ENCODE measurements around the gene GARIN5A. TPM values are rescaled to one million over a fixed set of nuclear protein-coding genes. Genes with fewer than 3 reads are reported as not detected.
A peak's percentile ranks its signal among the peaks of the same experiment; 100 is the strongest.

The GARIN5A gene
- total RNA-seq, 1 experiment from 2014 or later = 0.84 TPM

DNA sequence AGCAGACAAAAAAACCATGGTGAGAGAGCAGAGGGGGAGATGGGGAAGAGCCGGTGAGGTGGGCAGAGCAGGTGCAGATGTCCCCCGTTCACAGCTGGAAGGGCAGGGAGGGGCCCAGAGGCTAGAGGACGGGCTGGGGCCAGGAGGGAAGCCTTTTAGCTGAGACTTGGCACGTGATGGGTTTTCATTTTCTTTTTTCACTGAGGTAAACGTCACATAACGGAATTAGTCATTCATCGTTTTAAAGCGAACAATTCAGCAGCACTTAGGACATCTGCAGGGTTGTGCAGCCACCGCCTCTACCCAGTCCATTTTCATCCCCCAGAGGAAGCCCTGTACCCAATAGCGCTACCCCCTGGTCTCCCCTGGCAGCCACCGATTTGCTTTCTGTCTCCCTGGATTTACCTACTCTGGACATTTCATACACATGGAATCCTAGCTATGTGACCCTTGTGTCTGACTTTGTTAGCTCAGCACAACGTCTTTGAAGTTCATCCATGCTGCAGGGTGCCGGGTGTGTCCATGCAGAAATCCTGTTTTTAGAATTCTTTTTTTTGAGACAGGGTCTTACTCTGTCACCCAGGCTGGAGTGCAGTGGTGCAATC, 16.4 kb downstream of the GARIN5A start:
- TF ChIP-seq, protein P1, sequence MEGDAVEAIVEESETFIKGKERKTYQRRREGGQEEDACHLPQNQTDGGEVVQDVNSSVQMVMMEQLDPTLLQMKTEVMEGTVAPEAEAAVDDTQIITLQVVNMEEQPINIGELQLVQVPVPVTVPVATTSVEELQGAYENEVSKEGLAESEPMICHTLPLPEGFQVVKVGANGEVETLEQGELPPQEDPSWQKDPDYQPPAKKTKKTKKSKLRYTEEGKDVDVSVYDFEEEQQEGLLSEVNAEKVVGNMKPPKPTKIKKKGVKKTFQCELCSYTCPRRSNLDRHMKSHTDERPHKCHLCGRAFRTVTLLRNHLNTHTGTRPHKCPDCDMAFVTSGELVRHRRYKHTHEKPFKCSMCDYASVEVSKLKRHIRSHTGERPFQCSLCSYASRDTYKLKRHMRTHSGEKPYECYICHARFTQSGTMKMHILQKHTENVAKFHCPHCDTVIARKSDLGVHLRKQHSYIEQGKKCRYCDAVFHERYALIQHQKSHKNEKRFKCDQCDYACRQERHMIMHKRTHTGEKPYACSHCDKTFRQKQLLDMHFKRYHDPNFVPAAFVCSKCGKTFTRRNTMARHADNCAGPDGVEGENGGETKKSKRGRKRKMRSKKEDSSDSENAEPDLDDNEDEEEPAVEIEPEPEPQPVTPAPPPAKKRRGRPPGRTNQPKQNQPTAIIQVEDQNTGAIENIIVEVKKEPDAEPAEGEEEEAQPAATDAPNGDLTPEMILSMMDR (conservative IDR thresholded peaks at IDR 0.05; ENCODE audit: low read depth, low read length) = no peak
- no peak for TF ChIP-seq EZH2 (IDR thresholded peaks at IDR 0.05; ENCODE audit: borderline replicate concordance, low read depth, low read length, poor library complexity, severe bottlenecking)
- Histone ChIP-seq H3K4me3 (ENCODE audit: low read depth, low read length, poor library complexity, severe bottlenecking) (no peak overlapping the region), H3K36me3 (ENCODE audit: insufficient read depth, low read length, poor library complexity, severe bottlenecking) (no peaks in the 10 kb centered on the region), H3K9me3 (ENCODE audit: low read depth, low read length, poor library complexity, severe bottlenecking) (no peaks in the 10 kb centered on the region), H3K27me3 (replicated peaks; ENCODE audit: insufficient read depth, low read depth, low read length, poor library complexity) (peaks cover 4% of the 10 kb centered on the region), H3K4me1 (ENCODE audit: insufficient read depth, low read length, poor library complexity, severe bottlenecking) (peaks cover 5% of the 10 kb centered on the region), H3K27ac (ENCODE audit: low read depth, low read length, poor library complexity, severe bottlenecking) (no peak overlapping the region)
- peak; percentile 32 for DNase-seq (ENCODE audit: low spot score)
- intact Hi-C loops (cut with micrococcal nuclease; ENCODE audit: unreplicated experiment) = loop anchor here (2.0 kb wide), 1 partner anchor 103 kb away; no protein-coding TSS in a partner anchor
- ChIA-PET CTCF (interaction anchor here (0.9 to 1.5 kb wide), 4 partner anchors 13 to 206 kb away, joined by 3 to 8 read pairs (median 4); no protein-coding TSS in a partner anchor), POLR2A (ENCODE audit: low non-redundant PET) (no interaction called here)
- BruUV-seq (replicated peaks) = no TSS peak

DNA sequence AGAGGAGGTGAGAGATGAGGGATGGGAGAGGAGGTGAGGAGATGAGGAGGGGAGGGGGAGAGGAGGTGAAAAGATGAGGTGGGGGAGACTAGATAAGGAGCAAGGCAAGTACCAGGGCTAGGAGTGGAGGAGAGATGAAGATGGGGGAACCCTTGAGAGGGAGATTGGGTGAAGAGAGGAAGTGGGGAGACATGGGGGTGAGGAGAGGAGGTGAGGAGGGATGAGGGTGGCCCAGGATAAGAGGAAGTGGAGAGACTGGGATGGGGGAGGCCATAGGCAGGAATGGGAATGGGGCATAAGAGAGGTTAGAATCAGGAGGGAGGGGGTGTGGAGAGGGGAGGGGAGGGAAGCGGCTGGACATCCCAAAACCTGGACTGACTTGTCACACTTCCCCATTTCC, 17.0 kb downstream of the GARIN5A start:
- BruUV-seq (replicated peaks) = no TSS peak
- TF ChIP-seq, protein P1 (conservative IDR thresholded peaks at IDR 0.05; ENCODE audit: low read depth, low read length) = no peak
- TF ChIP-seq EZH2 (IDR thresholded peaks at IDR 0.05; ENCODE audit: borderline replicate concordance, low read depth, low read length, poor library complexity, severe bottlenecking) = no peak
- no peak for DNase-seq (ENCODE audit: low spot score)
- Histone ChIP-seq H3K4me1 (ENCODE audit: insufficient read depth, low read length, poor library complexity, severe bottlenecking) (peaks cover 5% of the 10 kb centered on the region), H3K27ac (ENCODE audit: low read depth, low read length, poor library complexity, severe bottlenecking) (no peak overlapping the region), H3K9me3 (ENCODE audit: low read depth, low read length, poor library complexity, severe bottlenecking) (no peaks in the 10 kb centered on the region), H3K4me3 (ENCODE audit: low read depth, low read length, poor library complexity, severe bottlenecking) (no peak overlapping the region), H3K27me3 (replicated peaks; ENCODE audit: insufficient read depth, low read depth, low read length, poor library complexity) (peaks cover 4% of the 10 kb centered on the region), H3K36me3 (ENCODE audit: insufficient read depth, low read length, poor library complexity, severe bottlenecking) (no peaks in the 10 kb centered on the region)
- CTCF ChIA-PET = interaction anchor here (0.9 kb wide), 1 partner anchor 206 kb away, joined by 3 read pairs; no protein-coding TSS in a partner anchor
- intact Hi-C loops (cut with micrococcal nuclease; ENCODE audit: unreplicated experiment) = loop anchor here (2.0 kb wide), 1 partner anchor 103 kb away; no protein-coding TSS in a partner anchor
- POLR2A ChIA-PET (ENCODE audit: low non-redundant PET) = no interaction called here

DNA sequence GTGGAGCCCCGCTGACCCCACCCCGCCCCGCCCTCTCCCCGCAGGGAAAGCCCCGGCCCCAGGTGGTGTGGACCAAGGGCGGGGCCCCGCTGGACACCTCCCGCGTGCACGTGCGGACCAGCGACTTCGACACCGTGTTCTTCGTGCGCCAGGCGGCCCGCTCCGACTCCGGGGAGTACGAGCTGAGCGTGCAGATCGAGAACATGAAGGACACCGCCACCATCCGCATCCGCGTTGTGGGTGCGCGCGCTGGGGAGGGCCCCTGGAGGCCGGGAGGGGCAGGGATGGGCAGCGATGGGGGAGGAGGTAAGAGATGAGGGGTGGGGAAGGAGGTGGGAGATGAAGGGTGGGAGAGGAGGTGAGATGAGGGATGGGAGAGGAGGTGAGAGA, 17.6 kb downstream of the GARIN5A start:
- intact Hi-C loops (cut with micrococcal nuclease; ENCODE audit: unreplicated experiment) = no loop called here

More for the DNA sequence above, 17.6 kb downstream of the GARIN5A start:
- CTCF ChIA-PET = interaction anchor here (1.2 kb wide), 1 partner anchor 102 kb away, joined by 3 read pairs; no protein-coding TSS in a partner anchor
- Histone ChIP-seq H3K27ac (ENCODE audit: low read depth, low read length, poor library complexity, severe bottlenecking) (no peak overlapping the region), H3K9me3 (ENCODE audit: low read depth, low read length, poor library complexity, severe bottlenecking) (no peaks in the 10 kb centered on the region), H3K4me3 (ENCODE audit: low read depth, low read length, poor library complexity, severe bottlenecking) (no peak overlapping the region), H3K4me1 (ENCODE audit: insufficient read depth, low read length, poor library complexity, severe bottlenecking) (peaks cover 5% of the 10 kb centered on the region), H3K36me3 (ENCODE audit: insufficient read depth, low read length, poor library complexity, severe bottlenecking) (no peaks in the 10 kb centered on the region), H3K27me3 (replicated peaks; ENCODE audit: insufficient read depth, low read depth, low read length, poor library complexity) (peaks cover 4% of the 10 kb centered on the region)
- DNase-seq (ENCODE audit: low spot score) = no peak
- POLR2A ChIA-PET (ENCODE audit: low non-redundant PET) = no interaction called here
- TF ChIP-seq EZH2 (IDR thresholded peaks at IDR 0.05; ENCODE audit: borderline replicate concordance, low read depth, low read length, poor library complexity, severe bottlenecking) = no peak
- TF ChIP-seq, protein P1 (conservative IDR thresholded peaks at IDR 0.05; ENCODE audit: low read depth, low read length) = no peak
- no TSS peak for BruUV-seq (replicated peaks)
